ENCODE measurements around the gene DCC.

DNA sequence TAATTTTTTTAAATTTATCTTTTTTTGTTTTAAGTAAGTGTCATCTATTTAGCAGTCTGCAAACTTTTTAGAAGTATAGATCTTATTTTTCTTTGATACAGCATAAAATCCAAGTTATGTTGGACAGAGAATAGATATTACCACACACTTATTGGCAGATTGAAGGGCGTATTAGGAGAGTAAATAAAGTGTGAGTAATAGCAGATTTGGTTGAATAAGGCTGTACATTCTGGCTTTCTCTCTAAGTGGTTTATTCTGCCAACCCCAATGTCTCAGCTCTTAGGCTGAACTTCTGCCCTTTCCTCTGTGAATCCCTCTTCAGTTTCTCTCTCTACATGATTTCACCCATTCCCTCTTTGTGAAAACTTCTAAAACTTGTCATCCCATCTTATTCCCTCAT lies 651.2 kb downstream of the DCC start:
- TF ChIP-seq CTCF (IDR thresholded peaks at IDR 0.05 in 2 of 3, conservative IDR thresholded peaks at IDR 0.05 in 1 of 3; ENCODE audit: borderline replicate concordance in 1 of 3, insufficient read depth in 1 of 3, low read depth in 2 of 3, low read length in 2 of 3) (no peak), POLR2A (IDR thresholded peaks at IDR 0.05; ENCODE audit: borderline replicate concordance, extremely low read depth, insufficient read depth, insufficient read length) (no peak), ZNF274 (IDR thresholded peaks at IDR 0.05; ENCODE audit: low read depth, low read length) (no peak), POLR2AphosphoS5 (IDR thresholded peaks at IDR 0.05; ENCODE audit: low read depth, low read length) (no peak)

Data from HCT116 (cell line).